HepG2 (cell line): Measurements from ENCODE around the gene EIF4E1B. TPM values are rescaled to one million over a fixed set of nuclear protein-coding genes. Genes with fewer than 3 reads are reported as not detected.
A peak's percentile ranks its signal among the peaks of the same experiment; 100 is the strongest.

Experiments
- BORCS8-MEF2B ChIP-seq: sonication (generic); formaldehyde crosslinking; IDR thresholded peaks from 2 replicates; pipeline ENCODE4 v1.8.0; 2022; ENCODE audit warnings: mild to moderate bottlenecking, missing genetic modification reagents
- DMAP1 ChIP-seq: IDR thresholded peaks from 2 replicates; pipeline ENCODE4 v1.6.1; 2016
- ELK4 ChIP-seq: sonication (generic); formaldehyde crosslinking; IDR thresholded peaks from 2 replicates; pipeline ENCODE4 v1.9.0; 2021; ENCODE audit warnings: missing genetic modification reagents, borderline replicate concordance
- MED13 ChIP-seq: sonication (generic); formaldehyde crosslinking; IDR thresholded peaks from 2 replicates; pipeline ENCODE4 v1.5.0; 2020; ENCODE audit warnings: missing genetic modification reagents
- NFE2L1 ChIP-seq: sonication (generic); formaldehyde crosslinking; IDR thresholded peaks from 2 replicates; pipeline ENCODE4 v1.4.0; 2020; ENCODE audit warnings: missing genetic modification reagents, mild to moderate bottlenecking, borderline replicate concordance
- NR2F1 ChIP-seq, 2 experiments: fragments of 450-650 bp in 1 of 2; formaldehyde crosslinking in 1 of 2; IDR thresholded peaks; 2 replicates each; pipeline versions ENCODE4 v1.5.0 to v1.6.1; 2016 to 2020; ENCODE audit warnings: mild to moderate bottlenecking in 1 of 2, missing compliant biosample characterization in 1 of 2, missing genetic modification reagents in 1 of 2, moderate library complexity in 1 of 2
- PATZ1 ChIP-seq: sonication (generic); formaldehyde crosslinking; IDR thresholded peaks from 2 replicates; pipeline ENCODE4 v1.4.0; 2020; ENCODE audit warnings: missing genetic modification reagents
- SP4 ChIP-seq: sonication (generic); formaldehyde crosslinking; IDR thresholded peaks from 2 replicates; pipeline ENCODE4 v1.8.1; 2023; ENCODE audit warnings: mild to moderate bottlenecking, missing genetic modification reagents
- TFDP2 ChIP-seq: sonication (generic); formaldehyde crosslinking; IDR thresholded peaks from 2 replicates; pipeline ENCODE4 v1.4.0; 2020; ENCODE audit warnings: missing genetic modification reagents
- TP53 ChIP-seq: sonication (generic); formaldehyde crosslinking; conservative IDR thresholded peaks from 2 replicates; pipeline ENCODE4 v1.4.0; 2020; ENCODE audit warnings: missing genetic modification reagents
- ZNF256 ChIP-seq: sonication (generic); formaldehyde crosslinking; conservative IDR thresholded peaks from 2 replicates; pipeline ENCODE4 v1.4.0; 2020; ENCODE audit warnings: missing genetic modification reagents
- ZNF280B ChIP-seq: sonication (generic); formaldehyde crosslinking; IDR thresholded peaks from 2 replicates; pipeline ENCODE4 v1.5.0; 2020; ENCODE audit warnings: missing genetic modification reagents, mild to moderate bottlenecking, borderline replicate concordance
- ZNF281 ChIP-seq: sonication (generic); formaldehyde crosslinking; IDR thresholded peaks from 2 replicates; pipeline ENCODE4 v1.4.0; 2020; ENCODE audit warnings: missing genetic modification reagents, borderline replicate concordance
- ZNF710 ChIP-seq: sonication (generic); formaldehyde crosslinking; IDR thresholded peaks from 2 replicates; pipeline ENCODE4 v1.5.0; 2020; ENCODE audit warnings: mild to moderate bottlenecking, missing genetic modification reagents, borderline replicate concordance
- ZNF740 ChIP-seq: sonication (generic); formaldehyde crosslinking; IDR thresholded peaks from 2 replicates; pipeline ENCODE4 v1.4.0; 2020; ENCODE audit warnings: missing genetic modification reagents
- polyA plus RNA-seq, 8 experiments: library from polyadenylated mRNA; depleted of rRNA in 3 of 8; stranded (reverse) in 7 of 8; unstranded in 1 of 8; fragments of >200 nt; fragmentation: Illumina TruSeq in 4 of 8; extraction: Trizol in 4 of 8; gene quantifications; 2 replicates each; pipeline versions ENCODE4 v1.2.1 to v1.2.3, GENCODE V29; 2011 to 2016; ENCODE audit warnings: low read depth in 4 of 8, missing spikeins in 1 of 8, mixed read lengths in 1 of 8; ENCODE audit not compliant: insufficient read depth in 1 of 8
- total RNA-seq, 5 experiments: library from RNA; depleted of rRNA; stranded (reverse); fragments of >200 nt; fragmentation: Illumina TruSeq; extraction: Trizol; gene quantifications; 2 replicates each; pipeline ENCODE4 v1.2.3, GENCODE V29; 2016; ENCODE audit warnings: low read depth in 1 of 5

Gene EIF4E1B
- total and polyA plus RNA-seq, 2 of the 13 experiments (the other 11 are each of a cell fraction or from before 2014, with no cell fraction given) = not detected

- TF ChIP-seq ZNF281 (CRISPR knock-in tag) (no peak), ELK4 (CRISPR knock-in tag) (no peak), TFDP2 (CRISPR knock-in tag) (0 out of 2 replicates have a peak, but pooled peaks have one; percentile 35), BORCS8-MEF2B (CRISPR knock-in tag) (no peak), MED13 (no peak), ZNF740 (CRISPR knock-in tag) (no peak), PATZ1 (peak; percentile 51), ZNF710 (CRISPR knock-in tag) (peak; percentile 46; the same call in 1 of the 2 replicates), NR2F1 (CRISPR knock-in tag; IDR thresholded peaks at IDR 0.05) (no peak), SP4 (CRISPR knock-in tag) (peak; percentile 8; the same call in 1 of the 2 replicates), ZNF280B (CRISPR knock-in tag) (peak; percentile 34; the same call in 1 of the 2 replicates), TP53 (no peak), NFE2L1 (no peak), ZNF256 (no peak), DMAP1 (CRISPR knock-in tag) (no peak)
Observed at GRCh38 chr5:176608937-176609723, 21.3 kb upstream of the EIF4E1B start (continued).
